Aorta (tissue), 5 donors: Measurements from ENCODE around the gene HIGD1B. TPM values are rescaled to one million over a fixed set of nuclear protein-coding genes. Genes with fewer than 3 reads are reported as not detected.

Experiments used
- ATAC-seq: fragments of 200-7000 bp; cut with Tn5 transposase; one replicate; pipeline ENCODE4 v1.9.1; 2022; ENCODE audit warnings: moderate library complexity; ENCODE audit not compliant: low FRiP score
- DNase-seq, 2 donors: peaks; one replicate each; pipeline ENCODE4 v3.0.0-alpha.2; 2020
- H3K27ac ChIP-seq, 2 donors: one replicate each; pipeline ENCODE4 v1.5.1; 2013; ENCODE audit warnings: low read length in 2 of 2, mild to moderate bottlenecking in 2 of 2, moderate library complexity in 2 of 2, control low read depth in 1 of 2, inconsistent platforms in 1 of 2, low read depth in 1 of 2
- H3K27me3 ChIP-seq, 2 donors: one replicate each; pipeline ENCODE4 v1.6.1; 2013; ENCODE audit warnings: control low read depth in 1 of 2, low read length in 1 of 2, mild to moderate bottlenecking in 1 of 2, moderate library complexity in 1 of 2; ENCODE audit not compliant: insufficient read depth in 2 of 2, control insufficient read depth in 1 of 2
- H3K36me3 ChIP-seq, 2 donors: one replicate each; pipeline ENCODE4 v1.6.1; 2013; ENCODE audit warnings: control low read depth in 1 of 2, low read length in 1 of 2, mild to moderate bottlenecking in 1 of 2; ENCODE audit not compliant: insufficient read depth in 2 of 2, control insufficient read depth in 1 of 2
- H3K4me1 ChIP-seq, 2 donors: one replicate each; pipeline ENCODE4 v1.6.1; 2013; ENCODE audit warnings: low read length in 2 of 2, control low read depth in 1 of 2, mild to moderate bottlenecking in 1 of 2, moderate library complexity in 1 of 2; ENCODE audit not compliant: insufficient read depth in 2 of 2, control insufficient read depth in 1 of 2
- H3K4me3 ChIP-seq, 2 donors: one replicate each; pipeline ENCODE4 v1.5.1; 2013; ENCODE audit warnings: low read length in 2 of 2, control low read depth in 1 of 2, mild to moderate bottlenecking in 1 of 2
- H3K9me3 ChIP-seq: one replicate; pipeline ENCODE4 v1.6.1; 2013; ENCODE audit warnings: mild to moderate bottlenecking, low read length; ENCODE audit not compliant: control insufficient read depth
- WGBS, 2 donors: extraction: QIAGEN DNeasy Blood & Tissue Kit; methylation state at CpG; one replicate each; pipeline ENCODE4 v1.1.7; 2013; 5-methylcytosine and 5-hydroxymethylcytosine counted together
- intact Hi-C, 2 donors: fragments of 100-400 bp; cut with DNase I; formaldehyde crosslinking; loops; one replicate each; pipeline versions ENCODE4 v1.14.2 to v1.15.0; 2022
- polyA plus RNA-seq, 2 donors: library from polyadenylated mRNA; stranded (reverse); fragments of 200-250 nt; gene quantifications; one replicate each; pipeline ENCODE4 v1.2.3, GENCODE V29; 2013
- total RNA-seq, 2 donors: library from RNA; stranded (reverse); fragmentation: NEBNext Ultra II Directional; extraction: Animal tissue kit (Norgen Biotek cat#: 25700); gene quantifications; one replicate each; pipeline ENCODE4 v1.2.1, GENCODE V29; 2021
- donor health status: healthy with polysubstance abuse.
- donor health status: Bipolar disorder and iron deficiency.
- donor health status: DM: no; HTN: no; CAD: no.
- donor health status: DM: no; HTN: no; CAD: no.
- donor health status: DM: yes; HTN: yes; CAD: no.

The HIGD1B gene
- total and polyA plus RNA-seq, 4 donors = 0.58 to 1.3 TPM; not detected in 2

- H3K9me3 ChIP-seq = no peaks in the 10 kb centered on the region
- DNase-seq (no peak), ATAC-seq (no peak)
- H3K36me3 ChIP-seq = peaks cover 0 to 3% of the 10 kb centered on the region in 2 donors
- H3K4me3 ChIP-seq = no peak overlapping the region
- 60 to 65% methylated on average over 6 of the region's 6 CpGs for WGBS, 2 donors
- intact Hi-C loops = no loop called here
- no peaks in the 10 kb centered on the region for H3K27me3 ChIP-seq
- no peaks in the 10 kb centered on the region for H3K4me1 ChIP-seq
- no peak overlapping the region for H3K27ac ChIP-seq
These were observed 643 bp downstream of the HIGD1B start for GRCh38 chr17:44848257-44848795.

- no peak for DNase-seq
These were observed 1.3 kb downstream of the HIGD1B start for GRCh38 chr17:44848961-44849489.

GRCh38 chr17:44850025-44850424 is 2.3 kb downstream of the HIGD1B start:
- 80 to 89% methylated on average over 7 of the region's 7 CpGs for WGBS, 2 donors
- no peaks in the 10 kb centered on the region for H3K9me3 ChIP-seq

More at GRCh38 chr17:44848961-44849489, 1.3 kb downstream of the HIGD1B start:
- Histone ChIP-seq H3K27ac (no peak overlapping the region), H3K36me3 (peaks cover 0 to 4% of the 10 kb centered on the region in 2 donors), H3K27me3 (no peaks in the 10 kb centered on the region), H3K4me1 (no peaks in the 10 kb centered on the region), H3K9me3 (no peaks in the 10 kb centered on the region), H3K4me3 (no peak overlapping the region)
- 87 to 92% methylated on average over 12 of the region's 12 CpGs for WGBS, 2 donors
- no peak for ATAC-seq
- intact Hi-C loops = no loop called here

GRCh38 chr17:44850612-44851011 is 2.9 kb downstream of the HIGD1B start:
- H3K27me3 ChIP-seq = no peaks in the 10 kb centered on the region

More at GRCh38 chr17:44850025-44850424, 2.3 kb downstream of the HIGD1B start:
- H3K27me3 ChIP-seq = no peaks in the 10 kb centered on the region
- intact Hi-C loops = no loop called here
- H3K27ac ChIP-seq = no peak overlapping the region
- peaks cover 0 to 4% of the 10 kb centered on the region in 2 donors for H3K36me3 ChIP-seq
- ATAC-seq (peak; percentile 30), DNase-seq (no peak)
- no peak overlapping the region for H3K4me3 ChIP-seq
- H3K4me1 ChIP-seq = no peaks in the 10 kb centered on the region

GRCh38 chr17:44854192-44854591 is 6.5 kb downstream of the HIGD1B start:
- Histone ChIP-seq H3K27ac (no peak overlapping the region), H3K27me3 (no peaks in the 10 kb centered on the region), H3K9me3 (no peaks in the 10 kb centered on the region), H3K4me3 (no peak overlapping the region), H3K4me1 (no peaks in the 10 kb centered on the region), H3K36me3 (peaks cover 4 to 8% of the 10 kb centered on the region in 2 donors)
- intact Hi-C loops = no loop called here
- no peak for DNase-seq
- WGBS, 2 donors = 85 to 93% methylated on average over 5 of the region's 5 CpGs
- ATAC-seq = no peak

More at GRCh38 chr17:44850612-44851011, 2.9 kb downstream of the HIGD1B start:
- peaks cover 0 to 4% of the 10 kb centered on the region in 2 donors for H3K36me3 ChIP-seq
- no peak overlapping the region for H3K27ac ChIP-seq
- 51 to 59% methylated on average over 5 of the region's 5 CpGs for WGBS, 2 donors
- ATAC-seq = no peak
- no peak overlapping the region for H3K4me3 ChIP-seq
- intact Hi-C loops = no loop called here
- DNase-seq = no peak
- H3K9me3 ChIP-seq = no peaks in the 10 kb centered on the region
- no peaks in the 10 kb centered on the region for H3K4me1 ChIP-seq

- Histone ChIP-seq H3K27ac (no peak overlapping the region), H3K27me3 (no peaks in the 10 kb centered on the region), H3K36me3 (peaks cover 9 to 10% of the 10 kb centered on the region in 2 donors), H3K4me1 (no peaks in the 10 kb centered on the region), H3K4me3 (no peak overlapping the region), H3K9me3 (no peaks in the 10 kb centered on the region)
- no peak for ATAC-seq
- WGBS, 2 donors = 85 to 90% methylated on average over 5 of the region's 5 CpGs
- DNase-seq = peak in 1 of 2 donors; percentile 58
- intact Hi-C loops = loop anchor here in 1 of 2 donors (5.0 kb wide), 1 partner anchor 32 kb away; no protein-coding TSS in a partner anchor
These were observed 12.0 kb downstream of the HIGD1B start for GRCh38 chr17:44859701-44860100.

- ATAC-seq (no peak), DNase-seq (peak in 1 of 2 donors; percentile 51)
- H3K4me3 ChIP-seq = no peak overlapping the region
- no peaks in the 10 kb centered on the region for H3K27me3 ChIP-seq
- H3K9me3 ChIP-seq = no peaks in the 10 kb centered on the region
- H3K36me3 ChIP-seq = peaks cover 5 to 8% of the 10 kb centered on the region in 2 donors
- 83 to 84% methylated on average over 9 of the region's 9 CpGs for WGBS, 2 donors
- intact Hi-C loops = loop anchor here in 1 of 2 donors (5.0 kb wide), 1 partner anchor 35 kb away; no protein-coding TSS in a partner anchor
- H3K4me1 ChIP-seq = no peaks in the 10 kb centered on the region
- H3K27ac ChIP-seq = no peak overlapping the region
These were observed 14.7 kb downstream of the HIGD1B start for GRCh38 chr17:44862278-44862914.

- Histone ChIP-seq H3K4me1 (no peaks in the 10 kb centered on the region), H3K36me3 (peaks cover 6 to 10% of the 10 kb centered on the region in 2 donors), H3K27me3 (no peaks in the 10 kb centered on the region), H3K4me3 (no peak overlapping the region), H3K27ac (no peak overlapping the region), H3K9me3 (no peaks in the 10 kb centered on the region)
- WGBS, 2 donors = 85 to 90% methylated on average over 12 of the region's 12 CpGs
- ATAC-seq (no peak), DNase-seq (peak in 1 of 2 donors; percentile 43)
- intact Hi-C loops = loop anchor here in 1 of 2 donors (5.0 kb wide), 1 partner anchor 36 kb away; no protein-coding TSS in a partner anchor
These were observed 15.6 kb downstream of the HIGD1B start for GRCh38 chr17:44863061-44863918.
